Measurements from ENCODE around the gene UNC5A. TPM values are rescaled to one million over a fixed set of nuclear protein-coding genes. Genes with fewer than 3 reads are reported as not detected.

Gene UNC5A
- total and polyA plus RNA-seq, 9 of the 15 experiments (the other 6 are each of a cell fraction or from before 2014, with no cell fraction given), result not detected

DNA sequence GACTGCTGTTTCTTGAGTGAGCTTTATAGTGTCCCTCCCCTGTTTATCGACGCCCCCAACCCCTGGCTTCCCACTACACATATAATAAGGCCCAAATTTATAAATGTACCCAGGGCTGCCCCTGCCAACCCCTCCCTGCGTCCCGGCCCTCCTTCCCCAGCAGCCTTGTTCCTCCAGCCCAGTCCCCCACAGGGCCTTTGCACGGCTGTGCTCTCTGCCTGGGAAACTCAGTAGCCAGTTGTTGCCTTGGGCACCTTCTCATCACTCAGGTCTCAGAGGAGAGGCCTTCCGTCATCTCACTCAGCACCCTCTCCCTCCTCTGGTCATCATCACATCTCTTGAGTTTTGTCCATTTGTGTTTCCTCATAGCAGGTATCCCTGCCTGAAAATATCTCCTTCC lies 15.8 kb upstream of the UNC5A start:
- Histone ChIP-seq H3K79me2 (ENCODE audit: control insufficient read depth, insufficient read depth, low read length) (no peaks in the 10 kb centered on the region), H3K4me2 (ENCODE audit: insufficient read depth, low read length) (no peak overlapping the region), H3K9me3 (replicated peaks; ENCODE audit: control insufficient read depth, insufficient read depth, low read depth, low read length) (no peaks in the 10 kb centered on the region), H4K20me1 (replicated peaks; ENCODE audit: control insufficient read depth, insufficient read depth, low read length) (peaks cover 14% of the 10 kb centered on the region; the same call in 1 of the 2 replicates), H3K27me3 (ENCODE audit: control insufficient read depth in 2 of 2, insufficient read depth in 2 of 2, low read length in 2 of 2) (peaks cover 53 to 85% of the 10 kb centered on the region in 2 experiments), H3K9ac (ENCODE audit: insufficient read depth in 1 of 2, low read depth in 2 of 2, low read length in 2 of 2) (no peak overlapping the region), H3K4me1 (replicated peaks in 1 of 2; ENCODE audit: control insufficient read depth in 2 of 2, insufficient read depth in 2 of 2, low read length in 2 of 2) (peaks cover 0 to 7% of the 10 kb centered on the region in 2 experiments; a peak in 1 of 5 replicates), H3K27ac (ENCODE audit: extremely low read depth, low read depth, low read length) (no peak overlapping the region), H3K9me1 (ENCODE audit: control insufficient read depth, insufficient read depth, low read length) (no peaks in the 10 kb centered on the region), H3K36me3 (ENCODE audit: control insufficient read depth, insufficient read depth, low read length) (no peaks in the 10 kb centered on the region), H3K4me3 (no peak overlapping the region), H2AFZ (ENCODE audit: low read depth, low read length) (no peak overlapping the region)
- FAIRE-seq, result no peak
- WGBS (ENCODE audit: insufficient coverage, low coverage, missing lambda C conversion rate), result 0% methylated on average over 6 of the region's 6 CpGs
- ATAC-seq, result no peak
- in situ Hi-C loops (cut with MboI), result no loop called here
- ChIA-PET CTCF (ENCODE audit: low intra/inter-chr PET ratio) (no interaction called here), POLR2A (no interaction called here)
- no TSS peak for BruUV-seq (replicated peaks)
- no peak for DNase-seq (ENCODE audit: extremely low read depth in 1 of 4, low spot score in 3 of 4)
- TF ChIP-seq, protein P1, sequence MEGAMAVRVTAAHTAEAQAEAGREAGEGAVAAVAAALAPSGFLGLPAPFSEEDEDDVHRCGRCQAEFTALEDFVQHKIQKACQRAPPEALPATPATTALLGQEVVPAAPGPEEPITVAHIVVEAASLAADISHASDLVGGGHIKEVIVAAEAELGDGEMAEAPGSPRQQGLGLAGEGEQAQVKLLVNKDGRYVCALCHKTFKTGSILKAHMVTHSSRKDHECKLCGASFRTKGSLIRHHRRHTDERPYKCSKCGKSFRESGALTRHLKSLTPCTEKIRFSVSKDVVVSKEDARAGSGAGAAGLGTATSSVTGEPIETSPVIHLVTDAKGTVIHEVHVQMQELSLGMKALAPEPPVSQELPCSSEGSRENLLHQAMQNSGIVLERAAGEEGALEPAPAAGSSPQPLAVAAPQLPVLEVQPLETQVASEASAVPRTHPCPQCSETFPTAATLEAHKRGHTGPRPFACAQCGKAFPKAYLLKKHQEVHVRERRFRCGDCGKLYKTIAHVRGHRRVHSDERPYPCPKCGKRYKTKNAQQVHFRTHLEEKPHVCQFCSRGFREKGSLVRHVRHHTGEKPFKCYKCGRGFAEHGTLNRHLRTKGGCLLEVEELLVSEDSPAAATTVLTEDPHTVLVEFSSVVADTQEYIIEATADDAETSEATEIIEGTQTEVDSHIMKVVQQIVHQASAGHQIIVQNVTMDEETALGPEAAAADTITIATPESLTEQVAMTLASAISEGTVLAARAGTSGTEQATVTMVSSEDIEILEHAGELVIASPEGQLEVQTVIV (CRISPR knock-in tag; IDR thresholded peaks at IDR 0.05; ENCODE audit: borderline replicate concordance), result no peak
- TF ChIP-seq ZNF830 (CRISPR knock-in tag; IDR thresholded peaks at IDR 0.05) (no peak), ZSCAN32 (CRISPR knock-in tag; IDR thresholded peaks at IDR 0.05) (no peak), MED1 (CRISPR knock-in tag; IDR thresholded peaks at IDR 0.05; ENCODE audit: borderline replicate concordance) (no peak), RBM22 (IDR thresholded peaks at IDR 0.05; ENCODE audit: low read depth, low read length, poor library complexity, severe bottlenecking) (no peak)
- intact Hi-C loops (cut with micrococcal nuclease), result no loop called here
